ENCODE measurements around the gene FGD4.

The FGD4 gene

GRCh38 chr12:32399370-32400113, at the start of gene FGD4:
TSS of gene FGD4 (plus strand) at chr12:32399558.
- DNase-seq (ENCODE audit: low spot score) = peak; percentile 90

- DNase-seq (ENCODE audit: low spot score) = no peak
Measured at GRCh38 chr12:32353540-32353939, 45.8 kb upstream of the FGD4 start.

GRCh38 chr12:32357601-32358249, 41.6 kb upstream of the FGD4 start:
- DNase-seq (ENCODE audit: low spot score) = no peak

- no peak for DNase-seq (ENCODE audit: low spot score)
Measured at GRCh38 chr12:32360956-32361355, 38.4 kb upstream of the FGD4 start.

DNA sequence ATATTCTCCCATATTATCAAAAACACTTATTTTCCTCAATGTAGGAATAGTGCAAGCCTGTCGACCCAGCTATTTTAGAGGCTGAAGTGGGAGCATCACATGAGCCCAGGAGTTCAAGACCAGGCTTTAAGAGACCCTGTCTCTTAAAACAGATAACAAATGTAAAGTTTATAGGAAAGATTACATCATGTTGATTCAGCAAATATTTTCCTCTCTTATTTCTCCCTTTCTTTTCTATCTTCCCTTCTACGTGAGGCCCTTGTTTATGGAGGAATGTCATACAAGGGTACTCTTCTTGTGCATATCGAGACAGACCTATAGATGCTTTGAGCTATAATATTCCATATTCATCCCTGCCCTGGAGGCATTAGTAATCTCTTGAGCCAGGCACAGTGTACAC, 36.5 kb upstream of the FGD4 start:
- no peak for DNase-seq (ENCODE audit: low spot score)

DNA sequence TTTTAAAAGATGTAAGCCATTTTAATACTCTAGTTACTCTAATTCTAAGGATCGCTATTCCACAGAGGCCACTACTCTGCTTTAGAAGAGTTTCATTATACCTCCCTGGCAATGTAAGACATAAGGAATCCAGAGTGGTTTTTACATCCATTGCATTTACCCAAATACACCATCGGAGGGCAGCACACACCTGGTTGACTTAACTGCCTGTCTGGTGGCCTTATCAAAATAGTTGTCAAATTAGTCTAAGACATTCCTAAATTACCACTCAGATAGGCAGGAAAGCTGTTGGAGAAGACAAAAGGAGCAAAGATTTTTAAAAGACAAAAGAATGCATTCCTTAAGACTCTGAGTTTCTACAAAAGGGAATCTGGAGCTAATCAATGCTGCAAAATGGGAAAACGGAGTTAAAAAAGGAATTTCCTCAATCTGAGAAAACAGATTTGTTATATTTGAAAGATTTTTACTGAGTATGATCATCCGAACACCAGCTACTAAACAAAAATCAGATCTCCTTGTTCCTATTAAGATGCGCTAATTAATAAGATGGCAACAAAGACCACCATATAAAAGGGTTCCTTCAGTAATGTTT, 33.8 kb upstream of the FGD4 start:
- peak; percentile 79 for DNase-seq (ENCODE audit: low spot score)

- no peak for DNase-seq (ENCODE audit: low spot score)
Measured at GRCh38 chr12:32366714-32367113, 32.6 kb upstream of the FGD4 start.

- no peak for DNase-seq (ENCODE audit: low spot score)
Measured at GRCh38 chr12:32367381-32367780, 32.0 kb upstream of the FGD4 start.

GRCh38 chr12:32369202-32369601, 30.2 kb upstream of the FGD4 start:
- no peak for DNase-seq (ENCODE audit: low spot score)

DNA sequence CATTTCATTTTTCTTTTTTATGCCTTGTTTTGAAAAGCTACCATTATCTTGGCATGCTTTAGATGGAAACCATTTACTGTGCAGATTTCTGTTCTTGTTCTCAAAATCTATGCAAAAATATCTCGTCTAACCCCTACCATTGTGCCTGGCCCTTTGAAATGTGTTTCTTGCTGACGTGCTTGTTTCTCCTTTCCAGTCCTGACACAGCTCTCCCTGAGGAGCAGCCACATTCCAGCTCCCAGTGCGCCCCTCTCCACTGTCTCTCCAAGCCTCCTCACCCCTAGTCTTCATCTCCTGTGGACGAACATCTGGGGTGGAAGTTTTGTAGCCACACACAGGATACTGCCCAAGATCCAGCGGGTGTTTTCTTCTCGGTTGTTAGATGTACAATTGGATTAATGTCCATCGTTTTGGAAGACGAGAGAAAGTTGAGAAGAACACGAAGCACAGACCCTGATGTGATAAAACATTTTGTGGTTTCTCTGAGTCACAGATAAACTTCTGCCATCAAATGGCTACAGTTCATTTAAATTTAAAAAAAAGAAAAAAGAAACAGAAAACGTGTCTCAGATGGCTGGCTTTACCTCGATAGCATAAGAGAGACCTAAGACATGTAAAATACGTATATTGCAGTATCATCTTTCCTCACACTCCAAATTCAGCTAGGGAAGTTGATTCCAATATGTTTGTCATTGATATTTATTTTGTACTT, 21.9 kb upstream of the FGD4 start:
- DNase-seq (ENCODE audit: low spot score) = no peak

DNA sequence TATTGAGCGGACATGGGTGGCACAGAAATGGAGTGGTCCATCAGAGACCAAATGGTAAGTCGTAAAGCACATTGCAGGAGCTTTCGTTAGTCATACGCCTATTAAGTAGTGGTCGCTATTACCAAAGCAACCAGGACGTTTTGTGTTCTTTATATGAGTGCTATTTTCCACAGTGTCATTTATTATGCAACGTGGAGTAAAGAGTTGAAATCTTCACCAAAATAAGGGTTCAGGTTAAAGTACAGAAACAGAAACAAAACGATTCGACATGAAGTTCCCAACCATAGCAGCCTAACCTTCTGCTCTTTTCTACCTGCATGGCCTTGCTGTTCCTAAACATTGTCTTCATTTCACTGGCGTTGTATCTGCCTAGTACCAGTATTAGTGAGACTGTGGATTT, 20.1 kb upstream of the FGD4 start:
- DNase-seq (ENCODE audit: low spot score) = no peak

GRCh38 chr12:32379667-32380066, 19.7 kb upstream of the FGD4 start:
- no peak for DNase-seq (ENCODE audit: low spot score)

- no peak for DNase-seq (ENCODE audit: low spot score)
Measured at GRCh38 chr12:32382226-32382625, 17.1 kb upstream of the FGD4 start.

GRCh38 chr12:32390572-32391219, 8.7 kb upstream of the FGD4 start:
- DNase-seq (ENCODE audit: low spot score) = peak; percentile 18

- no peak for DNase-seq (ENCODE audit: low spot score)
Measured at GRCh38 chr12:32395026-32395425, 4.3 kb upstream of the FGD4 start.

GRCh38 chr12:32397696-32398095, 1.7 kb upstream of the FGD4 start:
- no peak for DNase-seq (ENCODE audit: low spot score)

DNA sequence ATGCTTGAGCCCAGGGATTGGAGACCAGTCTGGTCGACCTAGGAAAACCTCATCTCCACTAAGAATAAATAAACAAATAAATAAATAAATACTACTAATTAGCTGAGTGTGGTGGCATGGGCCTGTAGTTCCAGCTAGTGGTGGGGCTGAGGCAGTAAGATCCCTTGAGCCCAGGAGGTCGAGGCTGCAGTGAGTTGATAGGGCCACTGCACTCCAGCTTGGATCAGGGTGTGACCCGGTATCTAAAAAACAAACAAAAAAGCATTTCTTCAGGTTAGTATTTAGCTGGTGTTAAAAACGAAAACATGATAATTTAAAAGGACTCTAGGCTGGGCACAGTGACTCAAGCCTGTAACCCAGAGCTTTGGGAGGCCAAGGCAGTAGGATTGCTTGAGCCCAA, 1.2 kb upstream of the FGD4 start:
- no peak for DNase-seq (ENCODE audit: low spot score)

DNA sequence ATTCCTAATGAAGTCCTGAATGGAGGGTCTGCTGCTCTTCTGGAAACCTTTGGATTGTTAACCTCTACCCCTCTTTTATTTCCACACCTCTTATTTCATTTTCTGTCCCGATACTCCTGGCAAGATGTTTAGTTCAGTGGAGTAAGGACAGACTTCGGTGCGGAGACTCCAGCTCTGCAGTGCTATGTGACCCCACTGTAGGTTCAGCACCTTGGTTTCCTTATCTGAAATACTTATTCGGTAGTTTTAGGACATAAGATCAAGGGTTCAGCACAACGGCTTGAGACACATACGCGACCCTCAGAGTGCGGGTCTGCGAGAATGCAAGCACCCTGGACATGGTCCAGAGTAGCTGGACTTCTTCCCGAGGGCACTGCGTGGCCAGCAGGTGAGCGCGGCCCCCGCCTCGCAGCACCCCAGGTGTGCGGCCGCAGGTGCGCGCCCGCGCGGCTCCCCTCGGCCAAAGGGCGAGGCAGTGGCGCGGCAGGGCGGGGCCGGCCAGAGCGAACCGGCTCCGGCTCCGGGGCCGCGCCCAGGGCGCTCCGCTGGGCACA, 465 bp upstream of the FGD4 start:
- no peak for DNase-seq (ENCODE audit: low spot score)

GRCh38 chr12:32400114-32400672, 835 bp downstream of the FGD4 start:
- DNase-seq (ENCODE audit: low spot score) = peak; percentile 17

GRCh38 chr12:32400866-32401265, 1.5 kb downstream of the FGD4 start:
- DNase-seq (ENCODE audit: low spot score) = no peak

DNA sequence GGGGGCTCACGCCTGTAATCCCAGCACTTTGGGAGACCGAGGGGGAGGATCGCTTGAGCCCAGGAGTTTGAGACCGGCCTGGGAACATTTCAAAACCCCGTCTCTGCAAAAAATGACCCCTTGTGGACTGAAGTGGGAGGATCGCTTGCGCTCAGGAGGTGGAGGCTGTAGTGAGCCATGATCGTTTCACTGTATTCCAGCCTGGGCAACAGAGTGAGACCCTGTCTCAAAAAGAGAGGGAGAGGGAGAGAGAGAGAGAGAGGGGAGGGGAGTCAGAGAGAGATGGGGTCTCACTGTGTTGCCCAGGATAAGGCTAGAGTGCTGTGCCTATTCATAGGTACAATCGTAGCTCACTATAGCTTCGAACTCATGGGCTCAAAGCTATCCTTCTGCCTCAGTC, 2.8 kb downstream of the FGD4 start:
- no peak for DNase-seq (ENCODE audit: low spot score)

GRCh38 chr12:32402946-32403345, 3.6 kb downstream of the FGD4 start:
- DNase-seq (ENCODE audit: low spot score) = no peak

All from GM03348 (cell line).